HepG2 (cell line): ENCODE results near the gene AKAP9. TPM values are rescaled to one million over a fixed set of nuclear protein-coding genes. Genes with fewer than 3 reads are reported as not detected.

Experiments
- ATAC-seq: fragments of 200-7000 bp; cut with Tn5 transposase; 3 replicates; pipeline ENCODE4 v1.9.1; 2020; ENCODE audit warnings: mild to moderate bottlenecking, moderate library complexity
- BruUV-seq: library from RNA; stranded (reverse); fragments of 400-500 nt; replicated peaks from 2 replicates; lab custom pipeline; 2021; lab: Mats Ljungman, UMichigan
- CTCF ChIA-PET: fragments of 300-600 bp; formaldehyde crosslinking; extraction: SDS; loops from one replicate; lab custom pipeline; 2021; ENCODE audit warnings: low total read pairs, inconsistent platforms, low intra/inter-chr PET ratio; lab: Yijun Ruan, JAX
- POLR2A ChIA-PET: fragments of 350-600 bp; sonication (Branson Sonifier 250); formaldehyde crosslinking; loops from one replicate; lab custom pipeline; 2020; ENCODE audit warnings: antibody characterized with exemption, inconsistent platforms; lab: Yijun Ruan, JAX
- DNase-seq: peaks from one replicate; pipeline ENCODE4 v3.0.0-alpha.2; 2015; ENCODE audit warnings: low spot score
- FAIRE-seq: peaks from 3 replicates; lab custom pipeline; 2011; peaks lifted over from hg19 to GRCh38; lab: Jason Lieb, UNC
- H2AFZ ChIP-seq: one replicate; pipeline ENCODE4 v1.6.1; 2011; ENCODE audit warnings: low read length, inconsistent platforms
- H3K27ac ChIP-seq: fragments of 300-600 bp; 3 replicates; pipeline ENCODE4 v1.8.0; 2011; ENCODE audit warnings: mixed run types, mild to moderate bottlenecking, mixed read lengths, low read length, inconsistent platforms; ENCODE audit not compliant: insufficient read depth; ENCODE audit errors: extremely low read length
- H3K27me3 ChIP-seq, 2 experiments: fragments of 200-600 bp in 1 of 2; 2 replicates in 1 of 2; 3 replicates in 1 of 2; pipeline versions ENCODE4 v1.6.0 to v1.8.0; 2011; ENCODE audit warnings: low read length in 2 of 2, mild to moderate bottlenecking in 2 of 2, moderate library complexity in 2 of 2, inconsistent platforms in 1 of 2; ENCODE audit not compliant: insufficient read depth in 2 of 2, control insufficient read depth in 1 of 2
- H3K36me3 ChIP-seq, 2 experiments: fragments of 200-600 bp in 1 of 2; replicated peaks in 1 of 2; 2 replicates in 1 of 2; 3 replicates in 1 of 2; pipeline versions ENCODE4 v1.5.1 to v1.8.0; 2011; ENCODE audit warnings: low read length in 2 of 2, inconsistent platforms in 1 of 2; ENCODE audit not compliant: insufficient read depth in 2 of 2, control insufficient read depth in 1 of 2
- H3K4me1 ChIP-seq: 2 replicates; pipeline ENCODE4 v1.5.1; 2012; ENCODE audit warnings: low read length, inconsistent platforms; ENCODE audit not compliant: insufficient read depth
- H3K4me2 ChIP-seq: 2 replicates; pipeline ENCODE4 v1.6.0; 2011; ENCODE audit warnings: low read depth, low read length, inconsistent platforms
- H3K4me3 ChIP-seq, 3 experiments: fragments of 200-600 bp in 1 of 3; sonication (generic), shearing (Covaris generic) in 1 of 3; replicated peaks in 1 of 3; 2 replicates each; pipeline ENCODE4 v1.5.1; 2011 to 2016; ENCODE audit warnings: low read length in 3 of 3, inconsistent platforms in 2 of 3, low read depth in 2 of 3, mild to moderate bottlenecking in 2 of 3, control low read depth in 1 of 3, mixed read lengths in 1 of 3; ENCODE audit not compliant: insufficient read depth in 1 of 3
- H3K79me2 ChIP-seq: one replicate; pipeline ENCODE4 v1.6.1; 2011; ENCODE audit warnings: low read length, inconsistent platforms; ENCODE audit not compliant: insufficient read depth
- H3K9ac ChIP-seq: 2 replicates; pipeline ENCODE4 v1.6.0; 2011; ENCODE audit warnings: mild to moderate bottlenecking, low read depth, low read length, inconsistent platforms; ENCODE audit not compliant: insufficient read depth
- H3K9me3 ChIP-seq: 2 replicates; pipeline ENCODE4 v1.5.1; 2012; ENCODE audit warnings: mild to moderate bottlenecking, low read length
- H4K20me1 ChIP-seq: 2 replicates; pipeline ENCODE4 v1.6.0; 2011; ENCODE audit warnings: inconsistent platforms, mild to moderate bottlenecking, low read length, moderate library complexity; ENCODE audit not compliant: insufficient read depth
- GRHL1 ChIP-seq: sonication (generic); formaldehyde crosslinking; conservative IDR thresholded peaks from 2 replicates; pipeline ENCODE4 v1.8.0; 2022; ENCODE audit warnings: missing genetic modification reagents
- HIC2 ChIP-seq: sonication (generic); formaldehyde crosslinking; IDR thresholded peaks from 2 replicates; pipeline ENCODE4 v1.9.0; 2022; ENCODE audit warnings: low read depth, missing genetic modification reagents
- SKI ChIP-seq: fragments of 450-650 bp; IDR thresholded peaks from one replicate; pipeline ENCODE4 v1.6.1; 2018; ENCODE audit warnings: mild to moderate bottlenecking; ENCODE audit not compliant: partially characterized antibody
- whole genome bisulfite sequencing: methylation state at CpG from one replicate; pipeline ENCODE4 v1.1.6; 2017; ENCODE audit warnings: low lambda C conversion rate; 5-methylcytosine and 5-hydroxymethylcytosine counted together
- in situ Hi-C: cut with HindIII; loops from 2 replicates; pipeline ENCODE4 v1.10.0; 2017; ENCODE audit warnings: low pct_unique_long_range_greater_than_20kb; ENCODE audit not compliant: extremely low pct_ligation_motif_present
- intact Hi-C: fragments of 100-400 bp; cut with micrococcal nuclease; formaldehyde crosslinking; loops from one replicate; pipeline ENCODE4 v1.10.0; 2022; ENCODE audit not compliant: unreplicated experiment
- polyA plus RNA-seq, 8 experiments: library from polyadenylated mRNA; depleted of rRNA in 3 of 8; stranded (reverse) in 7 of 8; unstranded in 1 of 8; fragments of >200 nt; fragmentation: Illumina TruSeq in 4 of 8; extraction: Trizol in 4 of 8; gene quantifications; 2 replicates each; pipeline versions ENCODE4 v1.2.1 to v1.2.3, GENCODE V29; 2011 to 2016; ENCODE audit warnings: low read depth in 4 of 8, missing spikeins in 1 of 8, mixed read lengths in 1 of 8; ENCODE audit not compliant: insufficient read depth in 1 of 8
- total RNA-seq, 5 experiments: library from RNA; depleted of rRNA; stranded (reverse); fragments of >200 nt; fragmentation: Illumina TruSeq; extraction: Trizol; gene quantifications; 2 replicates each; pipeline ENCODE4 v1.2.3, GENCODE V29; 2016; ENCODE audit warnings: low read depth in 1 of 5

AKAP9 gene
- total and polyA plus RNA-seq, 2 of the 13 experiments (the other 11 are each of a cell fraction or from before 2014, with no cell fraction given) = 27.6 to 33.1 TPM

- no peaks in the 10 kb centered on the region for H4K20me1 ChIP-seq
- no peaks in the 10 kb centered on the region for H3K27me3 ChIP-seq
- ChIA-PET CTCF (no interaction called here), POLR2A (no interaction called here)
- H3K36me3 ChIP-seq = peaks cover 0 to 8% of the 10 kb centered on the region in 2 experiments; a peak in 4 of 5 replicates
- DNase-seq = no peak
- H3K79me2 ChIP-seq = no peaks in the 10 kb centered on the region
- no peak for ATAC-seq
- no peak overlapping the region for H3K4me2 ChIP-seq
- H3K4me3 ChIP-seq = no peak overlapping the region
- no peak overlapping the region for H3K27ac ChIP-seq
- peaks cover 30% of the 10 kb centered on the region for H3K4me1 ChIP-seq
- no TSS peak for BruUV-seq
- in situ Hi-C loops (no loop called here), intact Hi-C loops (loop anchor here (5.0 kb wide), 2 partner anchors 98 to 387 kb away; partner anchors contain the start of gene AKAP9)
- TF ChIP-seq HIC2 (CRISPR knock-in tag) = no peak
- no peak for TF ChIP-seq GRHL1
- TF ChIP-seq SKI = no peak
- no peaks in the 10 kb centered on the region for H3K9me3 ChIP-seq
- WGBS = 100% methylated on average over 1 of the region's 1 CpG
- no peak overlapping the region for H2AFZ ChIP-seq
- no peak for FAIRE-seq
- no peak overlapping the region for H3K9ac ChIP-seq
Measured at GRCh38 chr7:92039900-92040299, 99.2 kb downstream of the AKAP9 start.
